Mesenchymal stem cell (in vitro differentiated cells and primary cell): ENCODE data around the gene OR1N1.

Experiments used
- DNase-seq: peaks from one replicate; pipeline ENCODE4 v3.0.0-alpha.2; 2013
- H2AFZ ChIP-seq: one replicate; pipeline ENCODE4 v1.6.1; 2013; ENCODE audit warnings: low read depth, mild to moderate bottlenecking, control low read depth, inconsistent platforms, low read length, moderate library complexity
- H2AK5ac ChIP-seq: 2 replicates; pipeline ENCODE4 v1.6.1; 2013; ENCODE audit warnings: low read length, moderate library complexity, mild to moderate bottlenecking, inconsistent platforms; ENCODE audit not compliant: severe bottlenecking
- H2BK120ac ChIP-seq: one replicate; pipeline ENCODE4 v1.6.1; 2013; ENCODE audit warnings: low read depth, mild to moderate bottlenecking, inconsistent platforms, low read length, moderate library complexity
- H2BK12ac ChIP-seq, 2 experiments: one replicate each; pipeline ENCODE4 v1.6.1; 2013; ENCODE audit warnings: inconsistent platforms in 2 of 2, low read length in 2 of 2, mild to moderate bottlenecking in 2 of 2, moderate library complexity in 2 of 2, control low read depth in 1 of 2
- H2BK15ac ChIP-seq: one replicate; pipeline ENCODE4 v1.6.1; 2013; ENCODE audit warnings: mild to moderate bottlenecking, low read depth, inconsistent platforms; ENCODE audit not compliant: poor library complexity, severe bottlenecking
- H2BK5ac ChIP-seq: 2 replicates; pipeline ENCODE4 v1.6.1; 2013; ENCODE audit warnings: low read depth, mild to moderate bottlenecking, low read length, control low read depth, inconsistent platforms; ENCODE audit not compliant: poor library complexity, severe bottlenecking
- H3K14ac ChIP-seq, 2 experiments: one replicate each; pipeline ENCODE4 v1.6.1; 2013; ENCODE audit warnings: inconsistent platforms in 2 of 2, low read length in 2 of 2, control low read depth in 1 of 2, mild to moderate bottlenecking in 1 of 2, moderate library complexity in 1 of 2
- H3K18ac ChIP-seq, 2 experiments: one replicate each; pipeline ENCODE4 v1.6.1; 2013; ENCODE audit warnings: inconsistent platforms in 2 of 2, low read length in 2 of 2, control low read depth in 1 of 2, low read depth in 1 of 2, mild to moderate bottlenecking in 1 of 2
- H3K23ac ChIP-seq, 2 experiments: one replicate each; pipeline ENCODE4 v1.6.1; 2013; ENCODE audit warnings: inconsistent platforms in 2 of 2, low read length in 2 of 2, mild to moderate bottlenecking in 2 of 2, moderate library complexity in 2 of 2, control low read depth in 1 of 2
- H3K27ac ChIP-seq: 2 replicates; pipeline ENCODE4 v1.5.1; 2013; ENCODE audit warnings: mild to moderate bottlenecking, moderate library complexity, low read length, control low read depth, inconsistent platforms; ENCODE audit not compliant: poor library complexity, severe bottlenecking
- H3K27me3 ChIP-seq, 2 experiments: 2 replicates each; pipeline versions ENCODE4 v1.6.1 to v1.7.0; 2013; ENCODE audit warnings: low read length in 2 of 2, mild to moderate bottlenecking in 2 of 2, moderate library complexity in 2 of 2, control low read depth in 1 of 2, inconsistent platforms in 1 of 2; ENCODE audit not compliant: control insufficient read depth in 1 of 2, insufficient read depth in 1 of 2
- H3K36me3 ChIP-seq, 2 experiments: 2 replicates each; pipeline versions ENCODE4 v1.6.1 to v1.7.0; 2013; ENCODE audit warnings: low read length in 2 of 2, control low read depth in 1 of 2, inconsistent platforms in 1 of 2, low read depth in 1 of 2, mild to moderate bottlenecking in 1 of 2; ENCODE audit not compliant: insufficient read depth in 2 of 2, control insufficient read depth in 1 of 2
- H3K4ac ChIP-seq, 2 experiments: one replicate each; pipeline ENCODE4 v1.6.1; 2013; ENCODE audit warnings: inconsistent platforms in 2 of 2, low read length in 2 of 2, mild to moderate bottlenecking in 2 of 2, moderate library complexity in 2 of 2, control low read depth in 1 of 2, low read depth in 1 of 2
- H3K4me1 ChIP-seq: 2 replicates; pipeline ENCODE4 v1.6.1; 2013; ENCODE audit warnings: low read depth, low read length, control low read depth; ENCODE audit not compliant: control insufficient read depth, insufficient read depth
- H3K4me2 ChIP-seq: 2 replicates; pipeline ENCODE4 v1.6.1; 2013; ENCODE audit warnings: low read length, mild to moderate bottlenecking, inconsistent platforms; ENCODE audit not compliant: poor library complexity, severe bottlenecking
- H3K4me3 ChIP-seq, 2 experiments: 2 replicates each; pipeline versions ENCODE4 v1.5.1 to v1.7.0; 2013; ENCODE audit warnings: low read length in 2 of 2, mild to moderate bottlenecking in 2 of 2, control low read depth in 1 of 2, low read depth in 1 of 2; ENCODE audit not compliant: insufficient read depth in 1 of 2
- H3K79me1 ChIP-seq: replicated peaks from 2 replicates; pipeline ENCODE4 v1.6.1; 2013; ENCODE audit warnings: mild to moderate bottlenecking, control low read depth, low read length, inconsistent platforms; ENCODE audit not compliant: poor library complexity, severe bottlenecking
- H3K9ac ChIP-seq: 2 replicates; pipeline ENCODE4 v1.7.0; 2013; ENCODE audit warnings: mild to moderate bottlenecking, low read length, moderate library complexity
- H3K9me3 ChIP-seq: 2 replicates; pipeline ENCODE4 v1.7.0; 2013; ENCODE audit warnings: mild to moderate bottlenecking, low read length; ENCODE audit not compliant: control insufficient read depth
- H4K8ac ChIP-seq: one replicate; pipeline ENCODE4 v1.6.1; 2013; ENCODE audit warnings: inconsistent platforms, mild to moderate bottlenecking, low read length, moderate library complexity
- H4K91ac ChIP-seq: one replicate; pipeline ENCODE4 v1.6.1; 2013; ENCODE audit warnings: mild to moderate bottlenecking, low read length, inconsistent platforms
- WGBS: methylation state at CpG from one replicate; pipeline ENCODE4 v1.1.7; 2013; ENCODE audit warnings: mixed read lengths; 5-methylcytosine and 5-hydroxymethylcytosine counted together

Gene OR1N1

GRCh38 chr9:122561446-122561845 lies 34.4 kb upstream of the OR1N1 start:
- Histone ChIP-seq H3K18ac (no peak overlapping the region), H2BK12ac (no peak overlapping the region), H3K23ac (no peak overlapping the region), H2AK5ac (no peak overlapping the region), H3K4me2 (no peak overlapping the region), H2BK5ac (no peak overlapping the region), H2AFZ (no peak overlapping the region), H4K91ac (no peak overlapping the region), H3K9me3 (peaks cover 21% of the 10 kb centered on the region), H4K8ac (no peak overlapping the region), H3K4me3 (no peak overlapping the region), H3K14ac (no peak overlapping the region), H3K4ac (no peak overlapping the region), H3K27me3 (no peaks in the 10 kb centered on the region), H3K27ac (no peak overlapping the region), H3K9ac (no peak overlapping the region), H3K4me1 (no peaks in the 10 kb centered on the region), H3K79me1 (no peaks in the 10 kb centered on the region), H2BK120ac (no peak overlapping the region), H2BK15ac (no peak overlapping the region), H3K36me3 (no peaks in the 10 kb centered on the region)
- 54% methylated on average over 4 of the region's 4 CpGs for WGBS
- no peak for DNase-seq

DNA sequence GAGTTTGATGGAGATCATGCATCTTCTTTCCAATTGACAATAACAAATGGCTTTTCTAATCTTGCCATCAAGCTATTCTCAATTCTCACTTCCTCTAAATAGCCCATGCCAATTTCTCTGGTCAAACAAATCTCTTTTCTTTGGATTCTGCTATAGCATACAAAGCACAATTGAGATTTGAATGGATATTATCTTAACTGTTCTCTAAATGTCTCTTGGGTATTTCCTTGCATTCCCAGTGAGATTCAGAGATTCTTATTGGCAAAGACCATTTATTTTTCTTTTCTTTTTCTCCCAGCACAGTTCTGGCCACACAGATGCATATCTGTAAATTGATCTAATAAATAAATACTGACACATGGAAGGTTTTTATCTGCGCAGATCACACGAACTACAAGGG lies 25.7 kb upstream of the OR1N1 start, which contains the start of gene OR1N2:
Gene OR1N2, plus strand, starts transcription at position 301 of the 400 bp plus-strand sequence. CDS start 100 bp downstream, outside the sequence.
- H2BK120ac ChIP-seq: no peak within 1 kb of the TSS
- H2BK12ac ChIP-seq: no peak within 1 kb of the TSS
- no peak within 1 kb of the TSS for H3K4ac ChIP-seq
- H2BK15ac ChIP-seq: no peak within 1 kb of the TSS
- H3K18ac ChIP-seq: no peak within 1 kb of the TSS
- H3K23ac ChIP-seq: no peak within 1 kb of the TSS
- no peak within 1 kb of the TSS for H3K4me3 ChIP-seq
- H3K4me2 ChIP-seq: no peak within 1 kb of the TSS
- H4K8ac ChIP-seq: no peak within 1 kb of the TSS
- H4K91ac ChIP-seq: no peak within 1 kb of the TSS
- WGBS: 77% methylated on average over 2 of the region's 2 CpGs
- H3K14ac ChIP-seq: no peak within 1 kb of the TSS
- H3K79me1 ChIP-seq: no peaks in the 10 kb centered on the region
- H3K4me1 ChIP-seq: no peaks in the 10 kb centered on the region
- H2AFZ ChIP-seq: no peak within 1 kb of the TSS
- H3K27me3 ChIP-seq: peaks cover 0 to 16% of the 10 kb centered on the region in 2 experiments
- H2AK5ac ChIP-seq: no peak within 1 kb of the TSS
- no peak within 1 kb of the TSS for H2BK5ac ChIP-seq
- H3K36me3 ChIP-seq: no peaks in the 10 kb centered on the region
- H3K9ac ChIP-seq: no peak within 1 kb of the TSS
- no peak for DNase-seq
- no peaks in the 10 kb centered on the region for H3K9me3 ChIP-seq
- no peak within 1 kb of the TSS for H3K27ac ChIP-seq

DNA sequence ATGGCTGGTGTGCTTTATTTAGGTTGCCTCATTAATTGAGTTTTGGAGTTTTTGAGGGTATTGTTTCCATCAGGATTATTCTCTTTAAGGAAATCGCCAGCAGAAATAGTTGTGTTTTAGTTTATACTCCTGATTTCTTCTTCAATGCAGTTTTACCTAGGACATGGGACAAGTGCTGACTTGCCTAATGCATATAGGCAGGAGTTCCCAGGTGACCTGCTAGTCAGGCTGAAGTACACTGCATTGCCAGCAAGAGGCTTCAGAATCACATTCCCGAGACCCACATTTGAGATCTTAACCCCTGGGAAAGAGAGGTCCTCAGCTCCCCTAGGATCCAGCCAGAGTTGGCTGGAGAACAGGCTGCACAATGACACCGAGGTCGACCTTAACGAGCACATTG lies 24.3 kb upstream of the OR1N1 start:
- Histone ChIP-seq H3K9me3 (no peaks in the 10 kb centered on the region), H3K27ac (no peak overlapping the region), H2AFZ (no peak overlapping the region), H2BK5ac (no peak overlapping the region), H3K23ac (no peak overlapping the region), H3K79me1 (no peaks in the 10 kb centered on the region), H2BK12ac (no peak overlapping the region), H4K91ac (no peak overlapping the region), H3K18ac (no peak overlapping the region), H3K4me3 (no peak overlapping the region), H3K4me1 (no peaks in the 10 kb centered on the region), H2AK5ac (no peak overlapping the region), H3K9ac (no peak overlapping the region), H3K36me3 (no peaks in the 10 kb centered on the region), H4K8ac (no peak overlapping the region), H3K4ac (no peak overlapping the region), H3K27me3 (peaks cover 0 to 16% of the 10 kb centered on the region in 2 experiments), H2BK15ac (no peak overlapping the region), H2BK120ac (no peak overlapping the region), H3K4me2 (no peak overlapping the region), H3K14ac (no peak overlapping the region)
- 55% methylated on average over 5 of the region's 5 CpGs for WGBS
- no peak for DNase-seq

GRCh38 chr9:122546196-122546595 lies 19.1 kb upstream of the OR1N1 start:
- Histone ChIP-seq H3K9ac (no peak overlapping the region), H2BK12ac (no peak overlapping the region), H3K4ac (no peak overlapping the region), H3K9me3 (no peaks in the 10 kb centered on the region), H3K36me3 (no peaks in the 10 kb centered on the region), H4K91ac (no peak overlapping the region), H2AFZ (no peak overlapping the region), H2BK120ac (no peak overlapping the region), H2BK5ac (no peak overlapping the region), H4K8ac (no peak overlapping the region), H3K27me3 (no peaks in the 10 kb centered on the region), H3K79me1 (no peaks in the 10 kb centered on the region), H3K18ac (no peak overlapping the region), H2AK5ac (no peak overlapping the region), H2BK15ac (no peak overlapping the region), H3K4me1 (no peaks in the 10 kb centered on the region), H3K27ac (no peak overlapping the region), H3K4me3 (no peak overlapping the region), H3K14ac (no peak overlapping the region), H3K4me2 (no peak overlapping the region), H3K23ac (no peak overlapping the region)
- 86% methylated on average over 5 of the region's 8 CpGs for WGBS
- no peak for DNase-seq
